SK-N-SH (cell line): Measurements from ENCODE around the gene MED27.

ENCODE experiments used
- CTCF ChIP-seq: fragments of 200-600 bp; sonication (generic); IDR thresholded peaks from 2 replicates; pipeline ENCODE4 v1.6.1; 2017; ENCODE audit warnings: antibody characterized with exemption, mild to moderate bottlenecking, moderate library complexity
- EP300 ChIP-seq, 2 experiments: IDR thresholded peaks; 2 replicates each; pipeline versions ENCODE4 v1.4.0 to v1.6.1; 2012; ENCODE audit warnings: borderline replicate concordance in 1 of 2, low read depth in 1 of 2, low read length in 1 of 2
- EZH2phosphoT487 ChIP-seq: fragments of 200-600 bp; sonication (generic); IDR thresholded peaks from 2 replicates; pipeline ENCODE4 v1.6.1; 2017; ENCODE audit warnings: low read depth, mixed run types, mild to moderate bottlenecking, antibody characterized with exemption, moderate library complexity, borderline replicate concordance
- JUND ChIP-seq: IDR thresholded peaks from 2 replicates; pipeline ENCODE4 v1.4.0; 2012
- RAD21 ChIP-seq: IDR thresholded peaks from 2 replicates; pipeline ENCODE4 v1.6.1; 2012; ENCODE audit warnings: mild to moderate bottlenecking, low read length
- RFX5 ChIP-seq: IDR thresholded peaks from 2 replicates; pipeline ENCODE4 v1.6.1; 2012; ENCODE audit warnings: mild to moderate bottlenecking, improper control_type of control experiment, low read length
- RXRA ChIP-seq: IDR thresholded peaks from 2 replicates; pipeline ENCODE4 v1.4.0; 2012; ENCODE audit warnings: low read depth, mild to moderate bottlenecking, borderline replicate concordance
- SIN3A ChIP-seq: IDR thresholded peaks from 2 replicates; pipeline ENCODE4 v1.6.1; 2012; ENCODE audit warnings: low read depth, mild to moderate bottlenecking, low read length, moderate library complexity, borderline replicate concordance
- SMC3 ChIP-seq: IDR thresholded peaks from 2 replicates; pipeline ENCODE4 v1.6.1; 2012; ENCODE audit warnings: low read depth, low read length, improper control_type of control experiment
- TAF1 ChIP-seq: IDR thresholded peaks from 2 replicates; pipeline ENCODE4 v1.6.1; 2012; ENCODE audit warnings: low read depth, mild to moderate bottlenecking, low read length, moderate library complexity, borderline replicate concordance

DNA sequence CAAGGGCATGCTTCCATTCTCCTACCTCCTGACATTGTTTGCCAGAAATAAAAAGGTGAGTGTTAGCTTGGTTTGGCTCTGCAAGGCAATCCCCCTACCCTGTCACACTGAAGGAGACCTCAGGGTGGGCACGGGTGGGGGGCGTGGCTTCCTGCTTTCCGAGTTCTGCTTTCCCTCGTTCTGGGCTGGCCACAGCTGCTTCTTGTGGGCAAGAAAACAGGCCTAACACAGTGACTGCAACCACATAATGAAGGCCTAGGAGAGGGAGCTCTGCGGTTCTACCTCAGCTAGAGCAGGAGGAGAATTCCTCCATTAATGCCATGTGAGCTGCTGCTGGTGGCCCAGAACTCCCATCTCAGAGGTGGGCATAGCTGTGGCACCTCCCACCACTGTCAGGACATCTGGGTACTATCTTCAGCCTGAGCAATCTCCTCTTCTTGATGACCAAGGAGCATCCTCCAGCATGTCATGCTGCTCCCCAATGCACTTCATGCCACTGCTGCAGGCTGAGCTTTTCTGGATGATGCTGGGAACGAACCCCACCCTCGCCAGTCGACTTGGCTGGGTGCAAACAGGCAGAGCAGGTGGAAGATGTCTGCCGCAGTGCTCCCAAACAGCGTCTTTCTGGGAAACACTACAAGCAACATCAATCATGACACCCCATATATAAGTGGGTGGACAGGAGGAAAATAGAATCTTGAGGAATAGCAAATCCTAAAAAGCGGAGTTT is 200.3 kb downstream of the MED27 start:
- TF ChIP-seq CTCF (no peak), RFX5 (no peak), SMC3 (no peak), RXRA (no peak), TAF1 (no peak), RAD21 (no peak), EZH2phosphoT487 (no peak), EP300 (IDR thresholded peaks at IDR 0.05; ENCODE audit: borderline replicate concordance in 1 of 2, low read depth in 1 of 2, low read length in 1 of 2) (no peak), JUND (no peak), SIN3A (no peak)
